ENCODE data around the gene CCBE1.

DNA sequence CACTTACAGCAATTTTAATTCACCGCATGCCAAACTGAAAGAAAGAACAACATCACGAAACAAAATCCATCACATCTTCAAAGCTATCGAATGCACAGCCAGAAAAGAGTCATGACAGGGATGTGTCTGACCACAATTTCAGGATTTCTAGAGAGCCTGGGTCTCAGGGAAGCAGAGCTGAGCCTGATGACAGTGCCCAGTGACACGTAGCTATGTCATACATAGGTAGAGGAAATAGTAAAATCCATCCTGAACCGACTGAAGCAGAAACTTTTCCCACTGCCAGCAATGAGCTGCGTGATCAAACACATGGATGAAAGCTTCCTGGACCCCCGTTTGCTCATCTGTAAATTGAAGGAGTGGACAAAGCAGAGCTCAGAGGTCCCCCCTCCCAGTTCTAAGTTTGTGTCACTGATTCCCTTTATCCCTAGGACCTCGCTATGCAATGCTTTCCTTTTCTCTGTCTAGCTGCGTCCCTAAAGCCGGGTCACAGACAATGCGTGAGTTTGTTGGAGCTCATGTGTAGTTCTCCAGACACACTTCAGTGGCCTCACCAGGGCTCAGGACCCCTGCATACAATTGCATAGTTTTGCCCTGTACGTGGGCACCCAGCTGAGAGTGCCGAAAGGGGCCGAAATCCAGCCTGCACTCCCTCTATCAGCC lies 37.6 kb downstream of the CCBE1 start:
- no peak for TF ChIP-seq RCOR1 (IDR thresholded peaks at IDR 0.05; ENCODE audit: borderline replicate concordance in 1 of 2, low read depth in 2 of 2, low read length in 2 of 2)
- no peak for TF ChIP-seq NR2C2 (CRISPR knock-in tag; IDR thresholded peaks at IDR 0.05)
- TF ChIP-seq NR2C2 (tag; IDR thresholded peaks at IDR 0.05): no peak
- TF ChIP-seq FOXK1 (CRISPR knock-in tag; IDR thresholded peaks at IDR 0.05; ENCODE audit: borderline replicate concordance): no peak
- TF ChIP-seq POLR2A (conservative IDR thresholded peaks at IDR 0.05): no peak
- no peak for TF ChIP-seq LEF1 (IDR thresholded peaks at IDR 0.05)
- TF ChIP-seq SMARCE1 (IDR thresholded peaks at IDR 0.05): no peak
- TF ChIP-seq ZNF146 (CRISPR knock-in tag; IDR thresholded peaks at IDR 0.05; ENCODE audit: unreplicated experiment): no peak
- TF ChIP-seq, protein P1, sequence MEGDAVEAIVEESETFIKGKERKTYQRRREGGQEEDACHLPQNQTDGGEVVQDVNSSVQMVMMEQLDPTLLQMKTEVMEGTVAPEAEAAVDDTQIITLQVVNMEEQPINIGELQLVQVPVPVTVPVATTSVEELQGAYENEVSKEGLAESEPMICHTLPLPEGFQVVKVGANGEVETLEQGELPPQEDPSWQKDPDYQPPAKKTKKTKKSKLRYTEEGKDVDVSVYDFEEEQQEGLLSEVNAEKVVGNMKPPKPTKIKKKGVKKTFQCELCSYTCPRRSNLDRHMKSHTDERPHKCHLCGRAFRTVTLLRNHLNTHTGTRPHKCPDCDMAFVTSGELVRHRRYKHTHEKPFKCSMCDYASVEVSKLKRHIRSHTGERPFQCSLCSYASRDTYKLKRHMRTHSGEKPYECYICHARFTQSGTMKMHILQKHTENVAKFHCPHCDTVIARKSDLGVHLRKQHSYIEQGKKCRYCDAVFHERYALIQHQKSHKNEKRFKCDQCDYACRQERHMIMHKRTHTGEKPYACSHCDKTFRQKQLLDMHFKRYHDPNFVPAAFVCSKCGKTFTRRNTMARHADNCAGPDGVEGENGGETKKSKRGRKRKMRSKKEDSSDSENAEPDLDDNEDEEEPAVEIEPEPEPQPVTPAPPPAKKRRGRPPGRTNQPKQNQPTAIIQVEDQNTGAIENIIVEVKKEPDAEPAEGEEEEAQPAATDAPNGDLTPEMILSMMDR (IDR thresholded peaks at IDR 0.05 in 2 of 3, conservative IDR thresholded peaks at IDR 0.05 in 1 of 3; ENCODE audit: insufficient read depth in 2 of 3, low read depth in 1 of 3, low read length in 3 of 3): no peak
